Tibial nerve (tissue), 4 donors: Measurements from ENCODE around the gene DENND1A. TPM values are rescaled to one million over a fixed set of nuclear protein-coding genes. Genes with fewer than 3 reads are reported as not detected.

Experiments
- DNase-seq, 2 donors: peaks; one replicate each; pipeline ENCODE4 v3.0.0-alpha.2; 2019; ENCODE audit warnings: low spot score in 2 of 2
- H3K27ac ChIP-seq, 4 donors: fragments of 200-600 bp; sonication (generic) in 3 of 4; one replicate each; pipeline ENCODE4 v1.5.1; 2017 to 2019; ENCODE audit warnings: mild to moderate bottlenecking in 1 of 4
- H3K27me3 ChIP-seq, 2 donors: fragments of 200-600 bp; sonication (generic) in 1 of 2; one replicate each; pipeline versions ENCODE4 v1.5.1 to v1.6.0; 2017 to 2019
- H3K36me3 ChIP-seq, 3 donors: fragments of 200-600 bp; sonication (generic); one replicate each; pipeline ENCODE4 v1.5.1; 2018 to 2019
- H3K4me1 ChIP-seq, 4 donors: fragments of 200-600 bp; sonication (generic) in 3 of 4; one replicate each; pipeline ENCODE4 v1.5.1; 2017 to 2019
- H3K4me3 ChIP-seq, 4 donors: fragments of 200-600 bp; sonication (generic) in 3 of 4; one replicate each; pipeline ENCODE4 v1.5.1; 2017 to 2019; ENCODE audit warnings: mild to moderate bottlenecking in 1 of 4, moderate library complexity in 1 of 4
- H3K9me3 ChIP-seq, 4 donors: fragments of 200-600 bp; sonication (generic) in 3 of 4; one replicate each; pipeline ENCODE4 v1.5.1; 2017 to 2019
- CTCF ChIP-seq, 5 experiments: fragments of 200-600 bp in 3 of 5; fragments of 450-650 bp in 2 of 5; sonication (generic) in 3 of 5; IDR thresholded peaks; one replicate each; pipeline ENCODE4 v1.5.1; 2016 to 2019; ENCODE audit warnings: antibody characterized with exemption in 5 of 5, mild to moderate bottlenecking in 3 of 5, moderate library complexity in 2 of 5
- EP300 ChIP-seq, 2 donors: sonication (generic); formaldehyde crosslinking; IDR thresholded peaks; one replicate each; pipeline ENCODE4 v1.6.1; 2017; ENCODE audit warnings: antibody characterized with exemption in 2 of 2, mild to moderate bottlenecking in 1 of 2
- POLR2A ChIP-seq, 2 donors: fragments of 450-650 bp; IDR thresholded peaks; one replicate each; pipeline ENCODE4 v1.6.1; 2017; ENCODE audit warnings: antibody characterized with exemption in 2 of 2, mild to moderate bottlenecking in 2 of 2, moderate library complexity in 2 of 2
- WGBS, 2 donors: methylation state at CpG; one replicate each; pipeline ENCODE4 v1.1.5; 2018; 5-methylcytosine and 5-hydroxymethylcytosine counted together
- total RNA-seq, 4 donors: library from RNA; depleted of rRNA; stranded (reverse); fragments of >200 nt; gene quantifications; one replicate each; pipeline ENCODE4 v1.1.0, GENCODE V29; 2016

Gene DENND1A
- total RNA-seq, 4 donors from 2014 or later, result 17.5 to 34.8 (median 20.1) TPM

GRCh38 chr9:123606141-123606540 is 323.8 kb downstream of the DENND1A start:
- no peak overlapping the region for H3K27ac ChIP-seq
- TF ChIP-seq EP300 (IDR thresholded peaks at IDR 0.05) (no peak), POLR2A (IDR thresholded peaks at IDR 0.05) (no peak), CTCF (IDR thresholded peaks at IDR 0.05) (no peak)
- DNase-seq, result no peak
- no peak overlapping the region for H3K4me3 ChIP-seq
- H3K4me1 ChIP-seq, result no peaks in the 10 kb centered on the region
- H3K9me3 ChIP-seq, result no peaks in the 10 kb centered on the region
- WGBS, 2 donors, result 92 to 93% methylated on average over 5 of the region's 5 CpGs
- H3K27me3 ChIP-seq, result no peaks in the 10 kb centered on the region
- peaks cover 0 to 16% (median 0%) of the 10 kb centered on the region in 3 donors for H3K36me3 ChIP-seq

GRCh38 chr9:123605286-123605685 is 324.6 kb downstream of the DENND1A start:
- TF ChIP-seq EP300 (IDR thresholded peaks at IDR 0.05), result no peak
- no peak for TF ChIP-seq POLR2A (IDR thresholded peaks at IDR 0.05)
- no peak for TF ChIP-seq CTCF (IDR thresholded peaks at IDR 0.05)
- Histone ChIP-seq H3K36me3 (peaks cover 0 to 16% (median 0%) of the 10 kb centered on the region in 3 donors), H3K4me3 (no peak overlapping the region), H3K4me1 (no peaks in the 10 kb centered on the region), H3K27ac (no peak overlapping the region), H3K9me3 (no peaks in the 10 kb centered on the region), H3K27me3 (no peaks in the 10 kb centered on the region)
- no peak for DNase-seq
- 74 to 85% methylated on average over 5 of the region's 5 CpGs for WGBS, 2 donors

GRCh38 chr9:123604861-123605260 is 325.1 kb downstream of the DENND1A start:
- TF ChIP-seq EP300 (IDR thresholded peaks at IDR 0.05), result no peak
- TF ChIP-seq CTCF (IDR thresholded peaks at IDR 0.05), result no peak
- no peak for TF ChIP-seq POLR2A (IDR thresholded peaks at IDR 0.05)
- peaks cover 0 to 16% (median 0%) of the 10 kb centered on the region in 3 donors for H3K36me3 ChIP-seq
- no peaks in the 10 kb centered on the region for H3K4me1 ChIP-seq
- H3K9me3 ChIP-seq, result no peaks in the 10 kb centered on the region
- DNase-seq, result no peak
- H3K4me3 ChIP-seq, result no peak overlapping the region
- H3K27me3 ChIP-seq, result no peaks in the 10 kb centered on the region
- WGBS, 2 donors, result 39 to 60% methylated on average over 2 to 3 of the region's 3 CpGs
- H3K27ac ChIP-seq, result no peak overlapping the region

- H3K9me3 ChIP-seq, result no peaks in the 10 kb centered on the region
- TF ChIP-seq CTCF (IDR thresholded peaks at IDR 0.05) (no peak), POLR2A (IDR thresholded peaks at IDR 0.05) (no peak), EP300 (IDR thresholded peaks at IDR 0.05) (no peak)
- 89 to 90% methylated on average over 2 of the region's 2 CpGs for WGBS, 2 donors
- no peak for DNase-seq
- H3K36me3 ChIP-seq, result peaks cover 0 to 16% (median 0%) of the 10 kb centered on the region in 3 donors
- no peak overlapping the region for H3K27ac ChIP-seq
- H3K4me3 ChIP-seq, result no peak overlapping the region
- no peaks in the 10 kb centered on the region for H3K4me1 ChIP-seq
- H3K27me3 ChIP-seq, result no peaks in the 10 kb centered on the region
These were observed 328.1 kb downstream of the DENND1A start for GRCh38 chr9:123601828-123602227.

GRCh38 chr9:123599781-123600180 is 330.1 kb downstream of the DENND1A start:
- 81 to 88% methylated on average over 7 of the region's 7 CpGs for WGBS, 2 donors
- no peaks in the 10 kb centered on the region for H3K9me3 ChIP-seq
- H3K36me3 ChIP-seq, result peaks cover 0 to 11% (median 0%) of the 10 kb centered on the region in 3 donors
- DNase-seq, result no peak
- H3K4me3 ChIP-seq, result no peak overlapping the region
- no peak overlapping the region for H3K27ac ChIP-seq
- no peak for TF ChIP-seq POLR2A (IDR thresholded peaks at IDR 0.05)
- no peak for TF ChIP-seq CTCF (IDR thresholded peaks at IDR 0.05)
- no peak for TF ChIP-seq EP300 (IDR thresholded peaks at IDR 0.05)
- H3K27me3 ChIP-seq, result no peaks in the 10 kb centered on the region
- H3K4me1 ChIP-seq, result no peaks in the 10 kb centered on the region
